ENCODE results near the gene KCNQ2.
"Not testable (repeated sequence)": the region's sequence is repeated elsewhere in the genome, so short reads cannot be mapped to it uniquely, and the experiment has no call there.

KCNQ2 gene

DNA sequence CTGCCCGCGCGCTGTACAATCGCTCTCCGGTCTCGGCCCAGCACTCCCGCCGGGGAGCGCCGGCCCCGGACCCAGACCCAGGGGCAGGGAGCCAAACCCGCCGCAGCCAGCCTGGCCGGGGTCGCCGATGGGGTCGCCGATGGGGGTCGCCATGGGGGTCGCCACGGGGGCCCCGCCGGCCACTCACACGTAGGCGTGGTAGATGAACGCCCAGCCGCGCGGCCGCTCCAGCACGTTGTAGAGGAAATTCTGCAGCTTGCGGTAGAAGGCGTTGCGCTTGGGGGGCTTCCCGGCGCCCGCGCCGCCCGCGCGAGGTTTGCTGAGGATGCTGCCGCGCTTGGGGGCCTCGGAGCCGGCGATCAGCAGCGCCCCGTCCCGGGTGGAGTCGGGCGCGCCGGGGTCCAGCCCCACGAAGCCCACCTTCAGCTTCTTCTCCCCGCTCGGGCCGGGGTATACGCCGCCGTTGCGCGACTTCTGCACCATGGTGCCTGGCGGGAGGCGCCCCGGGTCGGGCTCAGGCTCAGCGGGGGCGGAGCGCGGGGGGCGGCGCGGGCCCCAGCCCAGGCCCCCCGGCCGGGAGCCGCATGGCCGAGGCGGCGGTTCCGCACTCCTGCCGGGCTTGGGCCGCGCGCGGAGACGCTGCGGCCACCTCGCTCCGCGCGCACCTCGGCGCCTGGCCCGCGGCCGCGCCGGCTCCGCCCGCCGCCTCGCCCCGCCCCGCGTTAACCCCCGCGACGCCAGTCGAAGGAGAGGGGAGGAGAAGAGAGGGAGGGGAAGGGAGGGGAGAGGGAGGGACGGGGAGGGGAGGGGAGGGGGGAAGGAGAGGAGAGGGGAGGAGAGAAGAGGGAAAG lies at the start of gene KCNQ2:
KCNQ2 (minus strand) TSS at position 675 of the 851 bp plus-strand sequence; CDS start at position 483, 192 bp downstream.
- DNase-seq = no peak

- no peak for DNase-seq
Observed at GRCh38 chr20:63521602-63522001, 49.1 kb upstream of the KCNQ2 start.

DNA sequence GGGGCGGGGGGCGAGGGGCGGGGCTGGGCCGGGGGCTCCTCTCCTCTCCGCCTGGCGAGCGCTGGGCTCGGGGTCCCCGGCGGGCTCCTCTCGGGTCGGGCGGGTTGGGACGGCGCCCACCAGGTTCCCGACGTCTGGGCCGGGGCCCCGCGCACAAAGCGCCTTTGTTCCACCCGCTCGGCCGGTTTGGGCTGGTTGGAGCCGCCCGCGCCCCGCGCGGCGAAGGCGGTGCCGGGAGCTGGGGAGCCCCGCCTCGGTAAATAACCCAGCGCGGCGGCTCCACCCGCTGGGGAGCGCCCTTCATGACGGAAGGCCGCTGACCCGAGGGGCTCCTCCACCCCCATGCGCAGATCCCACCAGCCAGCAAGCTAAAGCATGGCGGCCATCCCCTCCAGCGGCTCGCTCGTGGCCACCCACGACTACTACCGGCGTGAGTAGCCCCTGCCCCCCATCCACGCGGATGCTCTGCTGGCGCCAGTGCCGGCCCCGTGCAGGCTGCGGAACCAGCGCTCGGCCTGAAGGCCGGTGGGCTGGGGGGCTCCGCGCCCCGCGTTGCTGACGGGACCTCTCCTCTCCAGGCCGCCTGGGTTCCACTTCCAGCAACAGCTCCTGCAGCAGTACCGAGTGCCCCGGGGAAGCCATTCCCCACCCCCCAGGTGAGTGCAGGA lies 48.6 kb upstream of the KCNQ2 start:
- peak; percentile 45 for DNase-seq

- peak; percentile 80 for DNase-seq
Observed at GRCh38 chr20:63520504-63520933, 48.1 kb upstream of the KCNQ2 start, which contains the start of gene PPDPF. Gene PPDPF, plus strand, starts transcription at chr20:63520765. Its CDS starts 544 bp downstream, at chr20:63521309.

- peak; percentile 68 for DNase-seq
Observed at GRCh38 chr20:63519668-63520503, 47.4 kb upstream of the KCNQ2 start.

- DNase-seq = no peak
Observed at GRCh38 chr20:63518946-63519667, 46.7 kb upstream of the KCNQ2 start.

DNA sequence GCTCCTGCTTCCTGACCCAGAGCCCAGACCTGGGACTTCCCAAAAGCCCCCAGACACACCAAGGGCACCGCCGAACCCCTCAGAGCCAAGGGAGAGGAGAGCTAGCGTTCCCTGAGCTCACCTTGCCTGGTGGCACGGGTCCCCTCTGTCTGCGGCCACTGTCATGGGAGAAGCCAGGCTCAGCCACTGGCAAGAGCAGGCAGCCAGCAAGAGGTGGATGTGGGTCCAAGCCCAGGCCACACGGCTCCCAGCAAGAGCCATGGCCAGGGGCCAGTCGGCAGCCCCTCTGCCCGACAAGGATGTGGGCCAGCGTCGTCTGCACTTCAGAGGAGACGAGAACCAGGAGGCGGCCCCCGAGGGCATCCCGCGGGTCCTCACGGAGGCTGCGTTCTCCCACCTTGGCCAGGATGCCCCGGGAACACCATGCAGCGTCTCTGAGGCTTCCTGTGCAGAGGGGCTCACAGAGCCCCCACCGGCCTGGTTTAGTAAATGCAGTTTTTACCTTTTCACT lies 46.0 kb upstream of the KCNQ2 start:
- DNase-seq = no peak

GRCh38 chr20:63517376-63518309 lies 45.2 kb upstream of the KCNQ2 start:
- no peak for DNase-seq

DNA sequence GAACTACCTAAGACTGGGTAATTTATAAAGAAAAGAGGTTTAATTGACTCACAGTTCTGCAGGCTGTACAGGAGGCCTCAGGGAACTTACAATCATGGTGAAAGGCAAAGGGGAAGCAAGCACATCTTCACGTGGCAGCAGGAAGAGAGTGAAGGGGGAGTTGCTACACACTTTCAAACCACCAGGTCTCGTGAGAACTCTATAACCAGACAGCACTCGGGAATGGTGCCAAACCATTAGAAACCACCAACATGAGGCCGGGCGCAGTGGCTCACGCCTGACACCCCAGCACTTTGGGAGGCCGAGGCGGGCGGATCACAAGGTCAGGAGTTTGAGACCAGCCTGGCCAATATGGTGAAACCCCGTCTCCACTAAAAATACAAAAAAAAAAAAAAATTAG lies 42.1 kb upstream of the KCNQ2 start:
- DNase-seq = not testable (repeated sequence)

DNA sequence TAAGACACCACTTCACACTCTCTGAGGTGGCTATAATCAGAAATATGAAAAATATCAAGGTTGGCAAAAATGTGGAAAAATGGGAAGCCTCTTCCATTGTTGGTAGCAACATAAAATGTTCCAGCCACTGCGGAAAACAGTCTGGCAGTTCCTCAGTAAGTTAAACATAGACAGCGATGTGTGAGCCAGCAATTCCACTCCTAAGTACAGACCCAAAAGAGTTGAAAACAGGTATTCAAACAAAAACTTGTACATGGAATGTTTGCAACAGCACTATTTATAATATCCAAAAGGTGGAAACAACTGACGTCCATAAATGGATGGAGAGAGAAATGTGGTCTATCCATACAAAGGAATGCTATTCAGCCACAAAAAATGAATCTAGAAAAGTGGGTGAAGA lies 40.8 kb upstream of the KCNQ2 start:
- no peak for DNase-seq

DNA sequence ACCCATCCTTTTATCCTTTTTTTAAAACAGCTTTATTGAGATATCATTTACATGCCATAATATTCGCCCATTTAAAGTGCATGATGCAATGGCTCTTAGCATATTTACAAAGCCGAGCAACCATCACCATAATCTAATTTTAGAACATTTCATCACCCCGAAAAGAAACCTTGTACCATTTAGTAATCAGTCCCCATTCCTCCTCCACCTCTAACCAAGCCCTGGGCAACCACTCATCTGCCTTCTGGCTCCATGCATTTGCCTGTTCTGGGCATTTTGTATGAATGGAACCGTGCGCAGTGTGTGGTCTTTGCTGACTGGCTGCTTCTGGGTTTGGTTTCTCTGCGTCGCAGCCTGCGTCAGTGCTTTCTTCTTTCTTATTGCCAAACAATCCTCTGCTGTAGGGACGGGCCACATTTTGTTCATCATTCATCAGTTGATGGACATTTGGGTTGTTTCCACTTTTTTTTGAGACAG lies 36.7 kb upstream of the KCNQ2 start:
- no peak for DNase-seq

DNA sequence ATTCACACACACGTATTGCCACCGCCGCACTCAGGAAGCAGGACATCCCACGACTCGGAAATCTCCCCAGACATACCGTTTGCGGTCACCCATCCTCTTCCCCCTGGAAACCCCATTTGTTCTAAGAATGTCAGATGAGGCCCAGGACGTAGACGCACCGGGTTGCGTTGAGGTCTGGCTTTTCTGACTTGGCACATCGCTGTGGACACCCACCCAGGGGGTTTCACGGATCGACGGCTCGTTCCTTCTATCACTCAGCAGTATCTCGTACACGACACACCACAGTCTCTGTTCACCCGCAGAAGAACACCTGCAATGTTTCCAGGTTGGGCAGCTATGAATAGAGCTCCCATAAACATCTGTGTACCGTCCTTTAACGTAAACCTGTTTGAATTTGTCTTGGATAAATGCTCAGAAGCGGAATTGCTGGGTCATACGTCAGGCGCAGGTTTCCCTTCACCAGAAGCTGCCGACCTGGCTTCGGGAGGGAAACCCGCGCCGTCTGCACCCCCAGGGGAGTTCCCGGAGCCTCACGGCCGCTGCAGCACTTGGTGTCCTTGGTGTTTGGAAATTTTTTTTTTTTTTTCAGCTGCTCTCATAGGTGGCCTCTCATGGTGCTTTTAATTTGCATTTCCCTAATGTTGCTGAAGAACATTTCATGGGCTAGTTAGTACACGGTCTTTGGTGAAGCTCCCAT lies 35.8 kb upstream of the KCNQ2 start:
- DNase-seq = no peak

DNA sequence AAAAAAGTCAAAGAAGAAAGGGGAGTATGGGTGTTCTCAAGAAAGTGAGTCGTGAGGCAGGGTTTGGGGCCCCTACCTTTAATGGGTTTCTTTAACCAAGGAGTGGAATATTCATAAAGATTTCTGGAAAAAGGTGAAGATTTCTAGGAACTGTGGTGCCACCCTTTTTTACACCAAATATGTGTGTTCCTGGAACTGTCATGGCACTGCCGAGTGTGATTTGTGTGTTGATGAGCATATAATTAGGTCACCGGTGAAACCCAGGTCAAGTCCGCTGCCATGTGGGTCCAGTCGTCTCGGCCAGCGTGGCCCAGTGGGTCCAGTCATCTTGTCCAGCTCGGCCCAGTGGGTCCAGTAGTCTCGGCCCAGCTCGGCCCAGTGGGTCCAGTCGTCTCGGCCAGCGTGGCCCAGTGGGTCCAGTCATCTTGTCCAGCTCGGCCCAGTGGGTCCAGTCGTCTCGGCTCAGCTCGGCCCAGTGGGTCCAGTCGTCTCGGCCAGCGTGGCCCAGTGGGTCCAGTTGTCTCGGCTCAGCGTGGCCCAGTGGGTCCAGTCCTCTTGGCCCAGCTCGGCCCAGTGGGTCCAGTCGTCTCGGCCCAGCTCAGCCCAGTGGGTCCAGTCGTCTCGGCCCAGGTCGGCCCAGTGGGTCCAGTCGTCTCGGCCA lies 34.8 kb upstream of the KCNQ2 start:
- no peak for DNase-seq

DNA sequence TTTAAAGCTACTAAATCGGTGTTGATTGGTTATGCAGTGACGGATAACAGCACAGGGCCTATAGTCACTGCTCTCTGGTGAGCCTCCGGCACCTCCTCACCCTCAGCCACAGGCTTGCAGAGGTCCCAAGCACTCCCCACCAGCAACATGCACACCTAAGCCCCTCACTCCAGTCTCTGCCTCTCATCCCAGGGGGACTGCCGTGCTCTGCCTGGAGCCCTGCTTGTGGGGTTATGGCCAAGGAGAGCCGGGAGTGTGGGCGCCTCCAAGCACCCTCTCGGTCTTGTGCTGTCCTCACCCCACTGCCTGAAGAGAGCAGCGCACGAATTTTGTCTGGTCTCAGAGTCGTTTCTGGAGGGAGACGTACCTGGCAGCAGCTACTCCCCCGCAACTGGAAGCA lies 33.3 kb upstream of the KCNQ2 start:
- no peak for DNase-seq

- DNase-seq = no peak
Observed at GRCh38 chr20:63505281-63505680, 32.8 kb upstream of the KCNQ2 start.

DNA sequence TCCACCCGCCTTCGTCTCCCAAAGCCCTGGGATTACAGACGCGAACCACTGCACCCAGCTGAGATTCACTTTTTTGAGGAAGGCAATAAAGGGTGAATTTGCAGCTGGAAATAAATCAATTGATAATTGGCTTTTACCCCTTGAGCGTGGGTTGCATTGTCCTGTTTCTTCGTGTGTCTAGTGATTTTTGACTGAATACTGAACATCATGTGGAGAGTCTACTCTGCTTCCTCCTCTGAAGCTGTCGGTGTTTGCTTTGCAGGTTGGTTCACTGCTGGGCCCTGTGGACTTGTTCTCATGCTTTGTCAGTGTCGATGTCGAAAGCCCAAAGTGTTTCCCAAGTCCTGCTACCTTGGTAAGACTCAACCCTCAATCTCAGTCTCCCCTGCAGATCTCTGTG lies 32.2 kb upstream of the KCNQ2 start:
- DNase-seq = no peak

- no peak for DNase-seq
Observed at GRCh38 chr20:63503524-63503923, 31.1 kb upstream of the KCNQ2 start.

DNA sequence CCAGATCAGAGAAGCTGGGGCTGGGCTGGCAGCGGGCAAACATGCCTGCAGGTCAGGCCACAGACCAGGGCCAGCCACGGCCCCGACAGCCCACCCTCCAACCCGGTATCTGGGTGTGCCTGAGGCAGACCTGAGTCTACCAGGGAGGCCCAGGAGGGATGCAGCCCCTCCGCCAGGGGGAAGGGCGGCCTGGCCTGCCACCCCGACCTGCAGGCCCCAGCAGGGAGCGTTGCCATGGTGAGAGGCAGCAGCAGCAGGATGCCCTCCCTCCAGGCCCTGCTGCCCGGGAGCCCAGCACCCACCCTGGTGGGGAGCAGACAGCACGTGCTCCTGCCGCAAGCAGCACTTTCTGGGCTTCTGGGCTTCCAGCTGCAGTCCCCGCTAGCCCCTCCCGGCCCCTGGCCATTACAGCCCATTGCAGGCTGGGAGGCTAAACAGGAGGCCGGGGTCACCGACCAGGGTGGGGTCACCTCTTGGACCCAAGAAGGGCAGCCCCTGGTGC lies 30.3 kb upstream of the KCNQ2 start:
- DNase-seq = no peak
